Heart left ventricle (tissue), 13 donors: Measurements from ENCODE around the gene TMEM101.

Source experiments
- POLR2A ChIP-seq, 2 donors: fragments of 450-650 bp; IDR thresholded peaks; one replicate each; pipeline ENCODE4 v1.6.1; 2017; ENCODE audit warnings: antibody characterized with exemption in 2 of 2, mild to moderate bottlenecking in 2 of 2, moderate library complexity in 2 of 2
- TF ChIP-seq, protein P1 (sequence below), 12 donors: fragments of 200-600 bp; sonication (generic) in 4 of 12; IDR thresholded peaks; one replicate each; pipeline versions ENCODE4 v1.5.0 to v1.8.0; 2018 to 2022; ENCODE audit warnings: antibody characterized with exemption in 12 of 12, mild to moderate bottlenecking in 5 of 12
- donor health status: ischemic (EF 13 %, LVEDD 7.1; RV severe dilation, severe dysfunction).
- donor health status: DM: no; HTN: yes; CAD: no.
- donor health status: DM: no; HTN: no; CAD: no.
- donor health status: ischemic (EF 25% LVEDD 6.9; RV normal size, moderate dysfunction).
- donor health status: ischemic (EF 25% LVEDD 5.7; RV mildly dilated, moderate dysfunction).
- donor health status: ischemic (EF 35%, LVEDD 5.7; RV mildly dilated, moderate dysfunction).
- donor health status: nonischemic (EF 11% LVEDD 7.7; RV severe dilation, severe dysfunction).
- donor health status: DM: yes; HTN: yes; CAD: no.
- donor health status: PGD.
- donor health status: ischemic (EF 29% LVEDD 5.4; RV normal size, mild dysfunction).
- donor health status: nonischemic (EF 23%, LVEDD 6.1; RV moderate dilation, normal function).

DNA sequence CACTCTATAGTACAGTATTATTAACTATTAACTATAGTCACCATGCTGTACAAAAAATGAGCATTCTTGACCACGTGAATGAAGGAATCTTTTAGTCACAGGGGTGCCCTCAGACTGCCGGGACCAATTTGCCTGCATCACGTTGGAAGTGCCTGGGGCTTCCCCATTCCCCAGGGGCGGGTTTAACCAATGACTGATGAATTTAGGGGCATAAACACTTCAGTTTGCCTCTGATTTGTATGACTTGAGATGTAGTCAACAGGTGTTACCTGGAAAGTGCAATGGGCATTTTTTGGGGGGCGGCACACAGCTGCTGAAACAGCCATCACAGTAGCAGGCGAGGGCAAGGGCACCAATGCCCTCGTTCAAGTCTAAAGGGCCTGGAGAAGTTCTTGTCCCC, 52.3 kb downstream of the TMEM101 start:
- TF ChIP-seq, protein P1, sequence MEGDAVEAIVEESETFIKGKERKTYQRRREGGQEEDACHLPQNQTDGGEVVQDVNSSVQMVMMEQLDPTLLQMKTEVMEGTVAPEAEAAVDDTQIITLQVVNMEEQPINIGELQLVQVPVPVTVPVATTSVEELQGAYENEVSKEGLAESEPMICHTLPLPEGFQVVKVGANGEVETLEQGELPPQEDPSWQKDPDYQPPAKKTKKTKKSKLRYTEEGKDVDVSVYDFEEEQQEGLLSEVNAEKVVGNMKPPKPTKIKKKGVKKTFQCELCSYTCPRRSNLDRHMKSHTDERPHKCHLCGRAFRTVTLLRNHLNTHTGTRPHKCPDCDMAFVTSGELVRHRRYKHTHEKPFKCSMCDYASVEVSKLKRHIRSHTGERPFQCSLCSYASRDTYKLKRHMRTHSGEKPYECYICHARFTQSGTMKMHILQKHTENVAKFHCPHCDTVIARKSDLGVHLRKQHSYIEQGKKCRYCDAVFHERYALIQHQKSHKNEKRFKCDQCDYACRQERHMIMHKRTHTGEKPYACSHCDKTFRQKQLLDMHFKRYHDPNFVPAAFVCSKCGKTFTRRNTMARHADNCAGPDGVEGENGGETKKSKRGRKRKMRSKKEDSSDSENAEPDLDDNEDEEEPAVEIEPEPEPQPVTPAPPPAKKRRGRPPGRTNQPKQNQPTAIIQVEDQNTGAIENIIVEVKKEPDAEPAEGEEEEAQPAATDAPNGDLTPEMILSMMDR (IDR thresholded peaks at IDR 0.05), result no peak
- TF ChIP-seq POLR2A (IDR thresholded peaks at IDR 0.05), result no peak
